ENCODE results near the gene SASS6.

SASS6 gene

GRCh38 chr1:100142343-100142742 is 9.6 kb upstream of the SASS6 start:
- no peak overlapping the region for H3K4me3 ChIP-seq (ENCODE audit: low read depth, low read length)
- TF ChIP-seq, protein P1, sequence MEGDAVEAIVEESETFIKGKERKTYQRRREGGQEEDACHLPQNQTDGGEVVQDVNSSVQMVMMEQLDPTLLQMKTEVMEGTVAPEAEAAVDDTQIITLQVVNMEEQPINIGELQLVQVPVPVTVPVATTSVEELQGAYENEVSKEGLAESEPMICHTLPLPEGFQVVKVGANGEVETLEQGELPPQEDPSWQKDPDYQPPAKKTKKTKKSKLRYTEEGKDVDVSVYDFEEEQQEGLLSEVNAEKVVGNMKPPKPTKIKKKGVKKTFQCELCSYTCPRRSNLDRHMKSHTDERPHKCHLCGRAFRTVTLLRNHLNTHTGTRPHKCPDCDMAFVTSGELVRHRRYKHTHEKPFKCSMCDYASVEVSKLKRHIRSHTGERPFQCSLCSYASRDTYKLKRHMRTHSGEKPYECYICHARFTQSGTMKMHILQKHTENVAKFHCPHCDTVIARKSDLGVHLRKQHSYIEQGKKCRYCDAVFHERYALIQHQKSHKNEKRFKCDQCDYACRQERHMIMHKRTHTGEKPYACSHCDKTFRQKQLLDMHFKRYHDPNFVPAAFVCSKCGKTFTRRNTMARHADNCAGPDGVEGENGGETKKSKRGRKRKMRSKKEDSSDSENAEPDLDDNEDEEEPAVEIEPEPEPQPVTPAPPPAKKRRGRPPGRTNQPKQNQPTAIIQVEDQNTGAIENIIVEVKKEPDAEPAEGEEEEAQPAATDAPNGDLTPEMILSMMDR (IDR thresholded peaks at IDR 0.05; ENCODE audit: low read depth, low read length) = no peak
- in situ Hi-C loops (cut with HindIII; ENCODE audit: low sequenced_read_pairs) = no loop called here
- no peak for DNase-seq (ENCODE audit: low read depth, low spot score)

- TF ChIP-seq, protein P1 (IDR thresholded peaks at IDR 0.05; ENCODE audit: low read depth, low read length) = no peak
- in situ Hi-C loops (cut with HindIII; ENCODE audit: low sequenced_read_pairs) = no loop called here
- no peak overlapping the region for H3K4me3 ChIP-seq (ENCODE audit: low read depth, low read length)
- DNase-seq (ENCODE audit: low read depth, low spot score) = no peak
Measured at GRCh38 chr1:100141192-100141591, 8.5 kb upstream of the SASS6 start.

DNA sequence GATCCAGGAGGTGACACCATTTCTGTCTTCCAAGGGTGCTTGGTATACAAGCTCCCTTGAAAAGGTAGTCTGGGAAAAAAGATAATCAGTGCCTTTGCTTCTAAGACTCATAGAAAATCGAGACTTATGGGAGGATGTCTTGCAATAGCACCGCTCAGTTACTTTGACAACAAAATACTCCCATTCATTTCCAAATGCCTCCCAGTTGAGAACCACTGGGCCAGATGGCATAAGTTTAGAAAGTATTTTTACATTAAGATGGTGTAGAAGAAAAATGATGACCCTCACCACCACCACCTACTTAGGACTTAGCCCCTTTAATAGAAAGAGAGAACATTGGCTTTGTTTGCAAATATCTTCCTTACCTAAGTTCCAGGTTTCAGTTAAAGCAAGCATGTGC is 4.9 kb upstream of the SASS6 start:
- in situ Hi-C loops (cut with HindIII; ENCODE audit: low sequenced_read_pairs) = no loop called here
- TF ChIP-seq, protein P1 (IDR thresholded peaks at IDR 0.05; ENCODE audit: low read depth, low read length) = no peak
- H3K4me3 ChIP-seq (ENCODE audit: low read depth, low read length) = no peak overlapping the region
- DNase-seq (ENCODE audit: low read depth, low spot score) = no peak

GRCh38 chr1:100134872-100135271 is 2.1 kb upstream of the SASS6 start:
- in situ Hi-C loops (cut with HindIII; ENCODE audit: low sequenced_read_pairs) = no loop called here
- TF ChIP-seq, protein P1 (IDR thresholded peaks at IDR 0.05; ENCODE audit: low read depth, low read length) = no peak
- H3K4me3 ChIP-seq (ENCODE audit: low read depth, low read length) = no peak overlapping the region
- no peak for DNase-seq (ENCODE audit: low read depth, low spot score)

DNA sequence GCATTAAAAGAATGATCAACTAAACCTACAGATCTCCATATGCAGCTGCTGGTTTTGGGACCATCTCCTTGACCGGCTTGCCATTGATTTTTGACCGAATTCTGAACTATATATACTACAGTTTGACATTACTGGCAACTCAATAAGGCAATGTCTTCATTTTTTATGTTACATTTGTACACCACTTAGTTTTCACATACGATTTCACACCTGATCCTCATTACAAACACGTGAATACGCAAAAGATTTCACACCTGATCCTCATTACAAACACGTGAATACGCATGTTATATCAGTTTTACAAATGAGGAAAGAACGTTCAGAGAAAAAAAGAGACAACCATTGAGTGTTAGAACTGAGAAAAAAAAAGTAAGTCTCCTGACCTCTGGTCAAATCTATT is 1.1 kb downstream of the SASS6 start:
- in situ Hi-C loops (cut with HindIII; ENCODE audit: low sequenced_read_pairs) = no loop called here
- peak overlapping the region; percentile 84 for H3K4me3 ChIP-seq (ENCODE audit: low read depth, low read length)
- TF ChIP-seq, protein P1 (IDR thresholded peaks at IDR 0.05; ENCODE audit: low read depth, low read length) = no peak
- DNase-seq (ENCODE audit: low read depth, low spot score) = no peak

DNA sequence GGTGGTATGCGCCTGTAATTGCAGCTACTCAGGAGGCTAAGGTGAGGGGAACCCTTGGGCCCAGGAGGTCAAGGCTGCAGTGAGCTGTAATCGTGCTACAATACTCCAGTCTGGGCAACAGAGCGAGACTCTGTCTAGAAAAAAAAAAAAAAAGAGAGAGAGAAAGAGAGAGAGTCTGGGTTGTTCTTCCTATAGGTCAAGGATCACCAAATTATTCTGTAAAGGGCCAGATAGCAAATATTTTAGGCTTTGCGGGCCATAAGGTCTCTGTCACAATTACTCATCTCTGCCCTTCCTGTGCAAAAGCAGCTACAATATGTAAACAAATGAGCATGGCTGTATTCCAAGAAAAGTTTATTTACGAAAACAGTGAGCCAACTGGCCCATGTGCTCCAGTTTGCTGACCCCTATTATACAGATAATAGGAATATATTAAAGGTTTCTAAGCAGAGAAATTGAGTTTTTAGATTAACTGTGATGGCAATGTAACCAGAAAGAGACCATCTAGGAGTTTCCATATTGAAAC is 2.1 kb downstream of the SASS6 start:
- no peak for DNase-seq (ENCODE audit: low read depth, low spot score)
- in situ Hi-C loops (cut with HindIII; ENCODE audit: low sequenced_read_pairs) = no loop called here
- no peak overlapping the region for H3K4me3 ChIP-seq (ENCODE audit: low read depth, low read length)
- TF ChIP-seq, protein P1 (IDR thresholded peaks at IDR 0.05; ENCODE audit: low read depth, low read length) = no peak

GRCh38 chr1:100127226-100127625 is 5.5 kb downstream of the SASS6 start:
- TF ChIP-seq, protein P1 (IDR thresholded peaks at IDR 0.05; ENCODE audit: low read depth, low read length) = no peak
- in situ Hi-C loops (cut with HindIII; ENCODE audit: low sequenced_read_pairs) = no loop called here
- H3K4me3 ChIP-seq (ENCODE audit: low read depth, low read length) = no peak overlapping the region
- DNase-seq (ENCODE audit: low read depth, low spot score) = no peak
